CD4-positive, alpha-beta memory T cell (primary cell): ENCODE results near the gene ANO1. TPM values are rescaled to one million over a fixed set of nuclear protein-coding genes. Genes with fewer than 3 reads are reported as not detected.

Experiments used
- CTCF ChIA-PET: fragments of 350-600 bp; sonication (Branson Sonifier 250); formaldehyde crosslinking; loops from one replicate; lab custom pipeline; 2021; ENCODE audit warnings: inconsistent platforms; ENCODE audit not compliant: partially characterized antibody; lab: Charles Lee
- POLR2A ChIA-PET: fragments of 350-600 bp; sonication (Branson Sonifier 250); formaldehyde crosslinking; loops from one replicate; lab custom pipeline; 2021; ENCODE audit not compliant: partially characterized antibody; lab: Charles Lee
- DNase-seq, 5 donors: peaks; one replicate each; pipeline versions ENCODE4 v3.0.0 to v3.0.0-alpha.2; 2020 to 2022; ENCODE audit warnings: mixed read lengths in 1 of 5
- H3K27ac ChIP-seq: one replicate; pipeline ENCODE4 v1.7.0; 2013; ENCODE audit warnings: low read depth, low read length
- H3K27me3 ChIP-seq: 2 replicates; pipeline ENCODE4 v1.7.0; 2013; ENCODE audit warnings: mild to moderate bottlenecking, low read length, moderate library complexity; ENCODE audit not compliant: insufficient read depth
- H3K36me3 ChIP-seq: 2 replicates; pipeline ENCODE4 v1.7.0; 2013; ENCODE audit warnings: mild to moderate bottlenecking, low read length, moderate library complexity; ENCODE audit not compliant: insufficient read depth
- H3K4me1 ChIP-seq: 2 replicates; pipeline ENCODE4 v1.7.0; 2013; ENCODE audit warnings: mild to moderate bottlenecking, low read length, moderate library complexity; ENCODE audit not compliant: insufficient read depth
- H3K4me3 ChIP-seq, 2 donors: one replicate each; pipeline ENCODE4 v1.7.0; 2013; ENCODE audit warnings: low read length in 2 of 2, mild to moderate bottlenecking in 1 of 2
- H3K9me3 ChIP-seq, 2 donors: one replicate each; pipeline ENCODE4 v1.7.0; 2013; ENCODE audit warnings: low read length in 2 of 2, control low read depth in 1 of 2; ENCODE audit not compliant: control insufficient read depth in 1 of 2
- H3K27ac Mint-ChIP-seq, 7 donors: one replicate each; pipeline ENCODE4 v1.8.0; 2020 to 2021; ENCODE audit warnings: mixed read lengths in 7 of 7, mild to moderate bottlenecking in 6 of 7, inconsistent platforms in 3 of 7, moderate library complexity in 3 of 7
- H3K27me3 Mint-ChIP-seq, 2 donors: one replicate each; pipeline ENCODE4 v1.8.0; 2020 to 2021; ENCODE audit warnings: mixed read lengths in 2 of 2
- H3K36me3 Mint-ChIP-seq, 2 donors: one replicate each; pipeline ENCODE4 v1.8.0; 2020 to 2021; ENCODE audit warnings: mixed read lengths in 2 of 2, inconsistent platforms in 1 of 2, mild to moderate bottlenecking in 1 of 2
- H3K4me1 Mint-ChIP-seq, 4 donors: one replicate each; pipeline ENCODE4 v1.8.0; 2020 to 2021; ENCODE audit warnings: mixed read lengths in 4 of 4, mild to moderate bottlenecking in 1 of 4
- H3K4me3 Mint-ChIP-seq, 8 donors: one replicate each; pipeline ENCODE4 v1.8.0; 2020 to 2021; ENCODE audit warnings: mixed read lengths in 8 of 8, mild to moderate bottlenecking in 7 of 8, moderate library complexity in 6 of 8, inconsistent platforms in 3 of 8
- H3K9me3 Mint-ChIP-seq, 8 donors: one replicate each; pipeline ENCODE4 v1.8.0; 2020 to 2021; ENCODE audit warnings: mixed read lengths in 8 of 8, mild to moderate bottlenecking in 5 of 8, inconsistent platforms in 3 of 8, moderate library complexity in 1 of 8
- intact Hi-C: fragments of 100-400 bp; cut with micrococcal nuclease; formaldehyde crosslinking; loops from one replicate; pipeline ENCODE4 v1.15.1; 2023
- polyA plus RNA-seq, 2 donors: library from polyadenylated mRNA; unstranded; fragments of 300-500 nt; fragmentation: Illumina TruSeq; gene quantifications; one replicate each; pipeline ENCODE4 v1.2.3, GENCODE V29; 2021
- total RNA-seq, 2 experiments: library from RNA; stranded (reverse); gene quantifications; one replicate each; pipeline ENCODE4 v1.2.3, GENCODE V29; 2021

Gene ANO1
- total and polyA plus RNA-seq, 4 experiments from 2014 or later, result not detected

DNA sequence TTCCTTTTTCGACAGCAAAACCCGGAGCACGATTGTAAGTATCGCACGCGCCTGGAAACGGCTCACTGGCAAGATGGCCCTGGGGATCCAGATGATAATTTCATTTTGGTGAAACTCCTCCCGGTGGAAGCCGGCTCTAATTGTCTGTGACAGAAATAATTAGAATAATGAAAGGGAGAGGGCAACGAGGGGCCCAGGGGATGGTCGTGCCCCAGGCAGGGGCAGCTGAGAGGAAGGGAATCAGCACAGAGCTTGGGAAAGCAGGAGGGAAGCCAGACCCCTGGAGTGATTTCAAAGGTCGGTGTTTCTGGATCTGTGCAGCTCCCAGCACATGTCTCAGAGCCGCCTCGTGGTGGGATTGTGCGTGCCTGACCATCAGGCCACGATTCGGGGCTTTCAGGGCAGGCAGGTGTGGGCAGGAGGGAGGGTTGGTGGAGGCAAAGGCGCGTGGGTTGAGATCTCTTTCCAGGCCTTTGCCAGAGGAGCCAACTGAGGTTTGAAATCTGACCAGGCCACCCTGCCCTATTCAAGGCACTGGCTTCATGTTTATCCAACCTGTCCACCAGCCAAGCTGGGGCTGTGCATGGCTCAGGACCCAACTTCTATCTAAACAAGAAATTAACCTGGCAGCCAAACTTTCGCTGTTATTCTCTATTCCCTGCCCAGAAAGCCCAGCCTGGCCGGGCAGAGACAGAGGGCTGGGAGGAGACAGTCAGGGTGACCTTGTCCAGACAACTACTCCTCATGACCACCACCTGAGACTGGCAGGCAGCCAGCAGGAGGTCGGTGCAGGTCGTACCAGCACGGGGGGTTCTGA, 27.8 kb downstream of the ANO1 start:
- Histone ChIP-seq H3K9me3 (no peaks in the 10 kb centered on the region), H3K4me3 (no peak overlapping the region), H3K4me1 (no peaks in the 10 kb centered on the region), H3K27ac (no peak overlapping the region), H3K27me3 (no peaks in the 10 kb centered on the region), H3K36me3 (no peaks in the 10 kb centered on the region)
- H3K9me3 Mint-ChIP-seq, result peaks cover 0 to 3% (median 0%) of the 10 kb centered on the region in 8 donors
- ChIA-PET POLR2A (no interaction called here), CTCF (no interaction called here)
- no peak for DNase-seq
- H3K27me3 Mint-ChIP-seq, result peaks cover 6 to 13% of the 10 kb centered on the region in 2 donors
- peak overlapping the region in 1 of 7 donors; percentile 51 for H3K27ac Mint-ChIP-seq
- no peaks in the 10 kb centered on the region for H3K4me1 Mint-ChIP-seq
- no peaks in the 10 kb centered on the region for H3K36me3 Mint-ChIP-seq
- intact Hi-C loops, result no loop called here
- H3K4me3 Mint-ChIP-seq, result no peak overlapping the region

DNA sequence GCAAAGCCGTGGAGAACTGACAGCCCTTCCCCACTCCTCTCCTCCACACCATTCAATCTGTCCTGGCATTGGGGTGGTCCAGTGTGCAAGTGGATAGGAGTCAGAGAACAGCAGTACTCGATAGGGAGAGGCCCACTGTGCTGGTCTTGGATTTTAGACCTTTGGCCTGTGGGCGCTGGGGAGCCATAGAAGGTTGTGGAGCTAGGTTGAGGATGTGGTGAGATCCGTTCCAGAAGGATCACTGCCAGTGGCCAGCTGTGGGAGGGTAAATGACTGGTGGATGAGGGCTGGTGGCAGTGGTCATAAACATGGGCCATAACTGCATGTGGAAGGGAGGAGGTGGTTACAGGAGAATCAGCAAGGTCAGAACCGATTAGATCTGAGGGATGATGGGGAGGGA, 28.6 kb downstream of the ANO1 start:
- no peaks in the 10 kb centered on the region for H3K27me3 ChIP-seq
- no peaks in the 10 kb centered on the region for H3K9me3 ChIP-seq
- no peak overlapping the region for H3K4me3 ChIP-seq
- H3K4me3 Mint-ChIP-seq, result no peak overlapping the region
- H3K27me3 Mint-ChIP-seq, result peaks cover 6 to 17% of the 10 kb centered on the region in 2 donors
- H3K9me3 Mint-ChIP-seq, result peaks cover 0 to 3% (median 0%) of the 10 kb centered on the region in 8 donors
- CTCF ChIA-PET, result no interaction called here
- no peaks in the 10 kb centered on the region for H3K4me1 ChIP-seq
- H3K36me3 Mint-ChIP-seq, result no peaks in the 10 kb centered on the region
- peaks cover 0 to 8% (median 5%) of the 10 kb centered on the region in 4 donors for H3K4me1 Mint-ChIP-seq
- intact Hi-C loops, result no loop called here
- DNase-seq, result no peak
- no peaks in the 10 kb centered on the region for H3K36me3 ChIP-seq
- POLR2A ChIA-PET, result no interaction called here
- H3K27ac ChIP-seq, result no peak overlapping the region
- H3K27ac Mint-ChIP-seq, result no peak overlapping the region

DNA sequence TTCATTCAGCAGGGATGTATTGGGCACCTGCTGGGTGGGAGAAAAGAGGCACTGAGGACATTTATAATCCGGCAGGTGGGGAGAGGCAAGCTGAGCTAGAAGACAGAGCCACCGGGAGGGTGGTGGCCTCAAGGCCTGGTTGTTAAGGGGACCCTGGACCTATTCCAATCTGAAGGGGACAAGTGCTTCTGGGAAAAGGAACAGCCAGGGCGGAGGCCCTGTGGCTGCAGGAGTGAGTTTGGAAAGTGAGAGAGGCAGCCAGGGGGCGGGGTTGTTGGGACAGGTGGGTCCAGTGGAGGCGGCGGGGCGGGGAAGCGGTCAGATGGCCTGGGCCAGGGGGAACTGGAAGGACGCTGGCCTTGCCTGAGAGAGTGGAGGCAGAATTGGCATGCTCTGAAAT, 29.1 kb downstream of the ANO1 start:
- ChIA-PET POLR2A (no interaction called here), CTCF (no interaction called here)
- Histone ChIP-seq H3K27ac (no peak overlapping the region), H3K4me1 (no peaks in the 10 kb centered on the region), H3K36me3 (no peaks in the 10 kb centered on the region), H3K9me3 (no peaks in the 10 kb centered on the region), H3K4me3 (no peak overlapping the region), H3K27me3 (no peaks in the 10 kb centered on the region)
- H3K4me3 Mint-ChIP-seq, result no peak overlapping the region
- no peak for DNase-seq
- H3K27me3 Mint-ChIP-seq, result peaks cover 6 to 17% of the 10 kb centered on the region in 2 donors
- H3K4me1 Mint-ChIP-seq, result peaks cover 0 to 10% (median 5%) of the 10 kb centered on the region in 4 donors
- no peaks in the 10 kb centered on the region for H3K36me3 Mint-ChIP-seq
- peaks cover 0 to 3% (median 0%) of the 10 kb centered on the region in 8 donors for H3K9me3 Mint-ChIP-seq
- no peak overlapping the region for H3K27ac Mint-ChIP-seq
- intact Hi-C loops, result no loop called here

- H3K36me3 ChIP-seq, result no peaks in the 10 kb centered on the region
- peaks cover 0 to 3% (median 0%) of the 10 kb centered on the region in 8 donors for H3K9me3 Mint-ChIP-seq
- peaks cover 6 to 17% of the 10 kb centered on the region in 2 donors for H3K27me3 Mint-ChIP-seq
- no peak overlapping the region for H3K4me3 ChIP-seq
- CTCF ChIA-PET, result no interaction called here
- no peak overlapping the region for H3K27ac ChIP-seq
- H3K4me1 Mint-ChIP-seq, result peaks cover 0 to 10% (median 5%) of the 10 kb centered on the region in 4 donors
- POLR2A ChIA-PET, result no interaction called here
- intact Hi-C loops, result no loop called here
- no peaks in the 10 kb centered on the region for H3K27me3 ChIP-seq
- no peak for DNase-seq
- H3K9me3 ChIP-seq, result no peaks in the 10 kb centered on the region
- H3K4me1 ChIP-seq, result no peaks in the 10 kb centered on the region
- H3K27ac Mint-ChIP-seq, result no peak overlapping the region
- no peaks in the 10 kb centered on the region for H3K36me3 Mint-ChIP-seq
- H3K4me3 Mint-ChIP-seq, result no peak overlapping the region
Measured at GRCh38 chr11:70107756-70108155, 29.6 kb downstream of the ANO1 start.

GRCh38 chr11:70108250-70108649, 30.1 kb downstream of the ANO1 start:
- Mint-ChIP-seq H3K36me3 (no peaks in the 10 kb centered on the region), H3K27me3 (peaks cover 6 to 17% of the 10 kb centered on the region in 2 donors), H3K4me1 (peaks cover 0 to 10% (median 5%) of the 10 kb centered on the region in 4 donors), H3K9me3 (peaks cover 0 to 3% (median 0%) of the 10 kb centered on the region in 8 donors), H3K27ac (no peak overlapping the region), H3K4me3 (peak overlapping the region in 1 of 8 donors; percentile 16)
- no peak overlapping the region for H3K27ac ChIP-seq
- ChIA-PET POLR2A (no interaction called here), CTCF (no interaction called here)
- no peaks in the 10 kb centered on the region for H3K4me1 ChIP-seq
- intact Hi-C loops, result no loop called here
- DNase-seq, result no peak
- H3K27me3 ChIP-seq, result no peaks in the 10 kb centered on the region
- no peaks in the 10 kb centered on the region for H3K9me3 ChIP-seq
- H3K36me3 ChIP-seq, result no peaks in the 10 kb centered on the region
- no peak overlapping the region for H3K4me3 ChIP-seq

DNA sequence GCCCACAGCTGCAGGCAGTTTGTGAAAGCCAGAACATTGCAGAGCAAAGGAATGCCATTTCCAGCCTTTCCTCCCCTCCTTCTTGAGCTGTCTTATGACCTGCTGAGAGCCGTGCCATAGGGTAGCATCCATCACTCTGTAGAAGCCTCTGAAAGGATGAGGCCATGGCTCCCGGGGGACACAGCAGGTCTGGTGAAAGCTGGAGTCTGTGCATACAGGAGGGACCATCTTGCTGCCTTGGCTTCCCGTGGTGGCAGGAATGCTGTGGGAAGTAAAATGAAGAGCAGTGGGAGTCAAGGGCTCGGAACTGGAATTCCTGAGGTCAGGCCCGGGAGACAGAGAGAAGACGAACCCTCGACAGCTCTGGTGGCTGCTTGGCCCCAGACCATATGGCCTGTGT, 30.9 kb downstream of the ANO1 start:
- H3K4me1 ChIP-seq, result no peaks in the 10 kb centered on the region
- Mint-ChIP-seq H3K4me1 (peaks cover 0 to 10% (median 5%) of the 10 kb centered on the region in 4 donors), H3K27ac (no peak overlapping the region), H3K27me3 (peaks cover 4 to 18% of the 10 kb centered on the region in 2 donors), H3K4me3 (no peak overlapping the region), H3K9me3 (peaks cover 0 to 3% (median 0%) of the 10 kb centered on the region in 8 donors), H3K36me3 (no peaks in the 10 kb centered on the region)
- H3K9me3 ChIP-seq, result no peaks in the 10 kb centered on the region
- H3K4me3 ChIP-seq, result no peak overlapping the region
- H3K36me3 ChIP-seq, result no peaks in the 10 kb centered on the region
- intact Hi-C loops, result no loop called here
- no peak for DNase-seq
- POLR2A ChIA-PET, result no interaction called here
- CTCF ChIA-PET, result no interaction called here
- H3K27me3 ChIP-seq, result no peaks in the 10 kb centered on the region
- H3K27ac ChIP-seq, result no peak overlapping the region

- H3K4me3 ChIP-seq, result no peak overlapping the region
- ChIA-PET POLR2A (no interaction called here), CTCF (no interaction called here)
- no peaks in the 10 kb centered on the region for H3K36me3 Mint-ChIP-seq
- no peak overlapping the region for H3K27ac Mint-ChIP-seq
- no peak overlapping the region for H3K27ac ChIP-seq
- H3K9me3 ChIP-seq, result no peaks in the 10 kb centered on the region
- H3K4me1 Mint-ChIP-seq, result peaks cover 0 to 10% (median 5%) of the 10 kb centered on the region in 4 donors
- H3K9me3 Mint-ChIP-seq, result peaks cover 0 to 3% (median 0%) of the 10 kb centered on the region in 8 donors
- H3K4me3 Mint-ChIP-seq, result no peak overlapping the region
- H3K4me1 ChIP-seq, result no peaks in the 10 kb centered on the region
- intact Hi-C loops, result no loop called here
- no peak for DNase-seq
- no peaks in the 10 kb centered on the region for H3K27me3 ChIP-seq
- peaks cover 0 to 16% of the 10 kb centered on the region in 2 donors for H3K27me3 Mint-ChIP-seq
- H3K36me3 ChIP-seq, result no peaks in the 10 kb centered on the region
Measured at GRCh38 chr11:70109903-70110302, 31.8 kb downstream of the ANO1 start.
